H1 (cell line): Measurements from ENCODE around the gene SH2D7. TPM values are rescaled to one million over a fixed set of nuclear protein-coding genes. Genes with fewer than 3 reads are reported as not detected.

Source experiments
- CTCF ChIA-PET: fragments of 300-600 bp; sonication (Branson Sonifier 250); formaldehyde crosslinking; loops from one replicate; lab custom pipeline; 2021; ENCODE audit not compliant: partially characterized antibody; lab: Charles Lee
- POLR2A ChIA-PET: fragments of 300-600 bp; sonication (Branson Sonifier 250); formaldehyde crosslinking; loops from one replicate; lab custom pipeline; 2021; ENCODE audit warnings: inconsistent platforms; ENCODE audit not compliant: partially characterized antibody; lab: Charles Lee
- DNase-seq, 2 experiments: peaks; one replicate each; pipeline versions ENCODE4 v3.0.0 to v3.0.0-alpha.2; 2010 to 2022; ENCODE audit warnings: low spot score in 2 of 2, low read depth in 1 of 2, mixed read lengths in 1 of 2
- FAIRE-seq: peaks from 2 replicates; lab custom pipeline; 2011; peaks lifted over from hg19 to GRCh38; lab: Jason Lieb, UNC
- H2AFZ ChIP-seq: 2 replicates; pipeline ENCODE4 v1.8.1; 2012; ENCODE audit warnings: low read length, inconsistent platforms
- H2AK5ac ChIP-seq: 2 replicates; pipeline ENCODE4 v1.6.1; 2013; ENCODE audit warnings: low read depth, low read length
- H2BK120ac ChIP-seq: replicated peaks from 2 replicates; pipeline ENCODE3; 2013; ENCODE audit warnings: low read depth, low read length, inconsistent platforms
- H2BK12ac ChIP-seq: 2 replicates; pipeline ENCODE4 v1.6.1; 2013; ENCODE audit warnings: low read depth, low read length
- H2BK15ac ChIP-seq: 2 replicates; pipeline ENCODE4 v1.6.1; 2013; ENCODE audit warnings: low read length
- H2BK20ac ChIP-seq: 2 replicates; pipeline ENCODE4 v1.6.1; 2013; ENCODE audit warnings: low read length
- H2BK5ac ChIP-seq: 2 replicates; pipeline ENCODE4 v1.6.1; 2013; ENCODE audit warnings: low read depth, low read length
- H3K14ac ChIP-seq: 2 replicates; pipeline ENCODE4 v1.6.1; 2013; ENCODE audit warnings: inconsistent platforms; ENCODE audit not compliant: insufficient read length
- H3K18ac ChIP-seq: 2 replicates; pipeline ENCODE4 v1.6.1; 2013; ENCODE audit warnings: low read length; ENCODE audit errors: extremely low read depth
- H3K23ac ChIP-seq: 2 replicates; pipeline ENCODE4 v1.6.1; 2013; ENCODE audit warnings: inconsistent platforms; ENCODE audit not compliant: insufficient read length
- H3K23me2 ChIP-seq: 2 replicates; pipeline ENCODE4 v1.6.1; 2013; ENCODE audit warnings: low read depth, low read length
- H3K27ac ChIP-seq: 2 replicates; pipeline ENCODE4 v1.6.1; 2011; ENCODE audit warnings: low read depth, low read length, inconsistent platforms
- H3K27me3 ChIP-seq, 4 experiments: replicated peaks in 1 of 4; 1 replicate in 1 of 4; 2 replicates in 3 of 4; pipeline versions ENCODE4 v1.6.1 to v1.8.1; 2011 to 2013; ENCODE audit warnings: low read length in 3 of 4, mild to moderate bottlenecking in 3 of 4, inconsistent platforms in 2 of 4, mixed read lengths in 2 of 4, moderate library complexity in 1 of 4; ENCODE audit not compliant: control insufficient read depth in 3 of 4, insufficient read depth in 3 of 4; ENCODE audit errors: extremely low read depth in 1 of 4
- H3K36me3 ChIP-seq, 4 experiments: 2 replicates each; pipeline versions ENCODE4 v1.6.1 to v1.8.1; 2011 to 2013; ENCODE audit warnings: mild to moderate bottlenecking in 4 of 4, low read length in 3 of 4, moderate library complexity in 2 of 4, control low read depth in 1 of 4, inconsistent platforms in 1 of 4; ENCODE audit not compliant: insufficient read depth in 4 of 4, control insufficient read depth in 2 of 4
- H3K4ac ChIP-seq: replicated peaks from 2 replicates; pipeline ENCODE3; 2013; ENCODE audit warnings: low read length, low read depth, mixed read lengths, inconsistent platforms; ENCODE audit not compliant: insufficient read length
- H3K4me1 ChIP-seq, 4 experiments: replicated peaks in 1 of 4; 1 replicate in 1 of 4; 2 replicates in 3 of 4; pipeline versions ENCODE4 v1.6.1 to v1.8.1; 2011 to 2013; ENCODE audit warnings: low read length in 3 of 4, inconsistent platforms in 2 of 4, mixed read lengths in 1 of 4; ENCODE audit not compliant: insufficient read depth in 4 of 4, control insufficient read depth in 3 of 4
- H3K4me2 ChIP-seq, 2 experiments: 2 replicates each; pipeline versions ENCODE4 v1.6.1 to v1.8.1; 2011 to 2013; ENCODE audit warnings: low read depth in 2 of 2, low read length in 2 of 2, control low read depth in 1 of 2, inconsistent platforms in 1 of 2, mild to moderate bottlenecking in 1 of 2; ENCODE audit not compliant: insufficient read depth in 1 of 2
- H3K4me3 ChIP-seq, 4 experiments: fragments of 200-600, 300-600 bp in 1 of 4; sonication (generic), shearing (Covaris generic), sonication (Bioruptor Twin) in 1 of 4; 2 replicates each; pipeline versions ENCODE4 v1.5.1 to v1.8.1; 2011 to 2016; ENCODE audit warnings: low read length in 4 of 4, low read depth in 3 of 4, control low read depth in 2 of 4, inconsistent platforms in 2 of 4, mild to moderate bottlenecking in 2 of 4, mixed read lengths in 1 of 4, moderate library complexity in 1 of 4; ENCODE audit not compliant: insufficient read depth in 2 of 4; ENCODE audit errors: extremely low read depth in 1 of 4
- H3K56ac ChIP-seq: replicated peaks from 2 replicates; pipeline ENCODE3; 2013; ENCODE audit warnings: low read depth, mild to moderate bottlenecking, mixed read lengths, low read length, inconsistent platforms; ENCODE audit not compliant: insufficient read length
- H3K79me1 ChIP-seq: 2 replicates; pipeline ENCODE4 v1.6.1; 2013; ENCODE audit warnings: low read depth, low read length, control low read depth
- H3K79me2 ChIP-seq, 2 experiments: 2 replicates each; pipeline versions ENCODE4 v1.6.1 to v1.8.1; 2012 to 2013; ENCODE audit warnings: low read length in 2 of 2, mild to moderate bottlenecking in 2 of 2, inconsistent platforms in 1 of 2; ENCODE audit not compliant: insufficient read depth in 2 of 2, control insufficient read depth in 1 of 2
- H3K9ac ChIP-seq, 4 experiments: replicated peaks in 1 of 4; 1 replicate in 1 of 4; 2 replicates in 3 of 4; pipeline versions ENCODE4 v1.6.1 to v1.8.1; 2011 to 2013; ENCODE audit warnings: low read depth in 3 of 4, low read length in 3 of 4, control low read depth in 2 of 4, mild to moderate bottlenecking in 2 of 4, moderate library complexity in 2 of 4, inconsistent platforms in 1 of 4; ENCODE audit errors: extremely low read depth in 1 of 4
- H3K9me3 ChIP-seq, 2 experiments: 2 replicates each; pipeline versions ENCODE4 v1.6.1 to v1.8.1; 2012 to 2013; ENCODE audit warnings: mild to moderate bottlenecking in 2 of 2, moderate library complexity in 2 of 2, control low read depth in 1 of 2, inconsistent platforms in 1 of 2, low read depth in 1 of 2, low read length in 1 of 2, mixed read lengths in 1 of 2; ENCODE audit not compliant: insufficient read depth in 2 of 2
- H4K20me1 ChIP-seq, 2 experiments: replicated peaks in 1 of 2; 2 replicates each; pipeline versions ENCODE3 to v1.8.1; 2011 to 2013; ENCODE audit warnings: inconsistent platforms in 2 of 2, low read length in 2 of 2, mild to moderate bottlenecking in 1 of 2; ENCODE audit not compliant: insufficient read depth in 2 of 2, control insufficient read depth in 1 of 2
- H4K5ac ChIP-seq: 2 replicates; pipeline ENCODE4 v1.6.1; 2013; ENCODE audit warnings: low read length, low read depth, mixed read lengths, inconsistent platforms; ENCODE audit not compliant: insufficient read length
- H4K8ac ChIP-seq: 2 replicates; pipeline ENCODE4 v1.8.0; 2013; ENCODE audit warnings: mild to moderate bottlenecking, moderate library complexity, low read length, inconsistent platforms; ENCODE audit not compliant: insufficient read depth; ENCODE audit errors: extremely low read depth
- H4K91ac ChIP-seq: replicated peaks from 2 replicates; pipeline ENCODE3; 2013; ENCODE audit warnings: low read length, mixed read lengths, inconsistent platforms; ENCODE audit not compliant: insufficient read length
- CBX8 ChIP-seq: fragments of 300-800, 300-1000 bp; sonication (generic); IDR thresholded peaks from 2 replicates; pipeline ENCODE4 v1.7.1; 2016; ENCODE audit warnings: low read depth, low read length, borderline replicate concordance
- MAX ChIP-seq: IDR thresholded peaks from 2 replicates; pipeline ENCODE4 v1.6.1; 2012; ENCODE audit warnings: inconsistent platforms
- TCF12 ChIP-seq: IDR thresholded peaks from 2 replicates; pipeline ENCODE4 v1.6.1; 2011; ENCODE audit warnings: low read depth, mild to moderate bottlenecking, low read length
- WGBS, 2 experiments: shearing (Covaris generic) in 1 of 2; methylation state at CpG; one replicate each; pipeline versions ENCODE4 v1.1.6 to v1.1.7; 2013 to 2015; ENCODE audit warnings: low lambda C conversion rate in 2 of 2, mixed read lengths in 2 of 2, inconsistent platforms in 1 of 2, low coverage in 1 of 2, missing lambda C conversion rate in 1 of 2; ENCODE audit not compliant: insufficient replicate concordance in 2 of 2, insufficient coverage in 1 of 2, insufficient read length in 1 of 2; ENCODE audit errors: extremely low coverage in 1 of 2, missing lambda C conversion rate in 1 of 2; 5-methylcytosine and 5-hydroxymethylcytosine counted together
- polyA plus RNA-seq, 7 experiments: library from polyadenylated mRNA; depleted of rRNA in 3 of 7; stranded (reverse) in 5 of 7; unstranded in 2 of 7; fragments of >200 nt in 5 of 7; fragments of 200-250 nt in 2 of 7; gene quantifications; 1 replicate in 5 of 7; 2 replicates in 1 of 7; 4 replicates in 1 of 7; pipeline versions ENCODE4 v1.2.1 to v1.2.3, GENCODE V29; 2011 to 2013; ENCODE audit warnings: missing spikeins in 2 of 7, mixed read lengths in 2 of 7
- total RNA-seq: library from RNA; stranded (reverse); fragmentation: NEBNext Ultra II Directional; extraction: Animal tissue kit (Norgen Biotek cat#: 25700); gene quantifications from 2 replicates; pipeline ENCODE4 v1.2.1, GENCODE V29; 2021

The SH2D7 gene
- total and polyA plus RNA-seq, 2 of the 8 experiments (the other 6 are each of a cell fraction or from before 2014, with no cell fraction given), result not detected

GRCh38 chr15:78110096-78110495 lies 17.7 kb downstream of the SH2D7 start:
- Histone ChIP-seq H3K79me1 (no peaks in the 10 kb centered on the region), H4K20me1 (peaks cover 2 to 3% of the 10 kb centered on the region in 2 experiments), H2BK5ac (no peak overlapping the region; the same call in 1 of the 2 replicates), H3K23ac (no peak overlapping the region), H3K27ac (no peak overlapping the region), H4K91ac (no peak overlapping the region), H3K9ac (no peak overlapping the region), H2BK20ac (no peak overlapping the region), H4K8ac (no peak overlapping the region), H2AK5ac (no peak overlapping the region), H3K79me2 (no peaks in the 10 kb centered on the region), H3K56ac (no peak overlapping the region), H3K4me3 (no peak overlapping the region), H3K4ac (no peak overlapping the region), H3K14ac (no peak overlapping the region), H4K5ac (no peak overlapping the region), H2AFZ (no peak overlapping the region), H3K36me3 (peaks cover 0 to 6% (median 1%) of the 10 kb centered on the region in 4 experiments; a peak in 3 of 8 replicates), H3K4me1 (peaks cover 0 to 5% (median 1%) of the 10 kb centered on the region in 4 experiments; a peak in 1 of 7 replicates), H3K4me2 (no peak overlapping the region), H2BK120ac (no peak overlapping the region), H3K23me2 (no peaks in the 10 kb centered on the region), H3K27me3 (no peaks in the 10 kb centered on the region), H2BK12ac (no peak overlapping the region), H3K18ac (no peak overlapping the region), H3K9me3 (no peaks in the 10 kb centered on the region), H2BK15ac (no peak overlapping the region)
- CTCF ChIA-PET, result interaction anchor here (0.7 to 16.8 kb wide), 21 partner anchors 13 to 210 kb away, joined by 3 to 226 read pairs (median 20); partner anchors contain the start of gene SH2D7
- POLR2A ChIA-PET, result interaction anchor here (0.6 to 2.1 kb wide), 3 partner anchors 9 to 48 kb away, joined by 3 to 5 read pairs (median 4); partner anchors contain the start of gene IDH3A
- TF ChIP-seq CBX8, result no peak
- TF ChIP-seq MAX, result no peak
- no peak for TF ChIP-seq TCF12
- no peak for DNase-seq
- 94% methylated on average over 6 of the region's 6 CpGs; no CpG with 5 or more reads in 1 of the 2 experiments for WGBS, 2 experiments
- FAIRE-seq, result no peak
